Measurements from ENCODE around the gene PLCB4.

PLCB4 gene

GRCh38 chr20:9052136-9052535, 16.8 kb upstream of the PLCB4 start:
- no peaks in the 10 kb centered on the region for H3K9me2 ChIP-seq (replicated peaks; ENCODE audit: low read depth, low read length)
- H3K9ac ChIP-seq (ENCODE audit: low read depth, low read length, poor library complexity, severe bottlenecking), result peak overlapping the region; percentile 1
- peaks cover 4% of the 10 kb centered on the region; the same call in 1 of the 2 replicates for H3K9me3 ChIP-seq (ENCODE audit: insufficient read depth, low read depth, low read length)
- H3K27me3 ChIP-seq (ENCODE audit: insufficient read depth, low read length, poor library complexity, severe bottlenecking), result no peaks in the 10 kb centered on the region
- H4K20me1 ChIP-seq (ENCODE audit: insufficient read depth, low read length, poor library complexity, severe bottlenecking), result no peaks in the 10 kb centered on the region
- no peak overlapping the region for H3K4me3 ChIP-seq (ENCODE audit: low read length, poor library complexity, severe bottlenecking)
- peaks cover 7% of the 10 kb centered on the region for H3F3A ChIP-seq (ENCODE audit: low read depth)
- H3K36me3 ChIP-seq (ENCODE audit: insufficient read depth, low read length), result no peaks in the 10 kb centered on the region
- no peaks in the 10 kb centered on the region for H3K79me2 ChIP-seq (ENCODE audit: insufficient read depth, low read length)
- peaks cover 44% of the 10 kb centered on the region for H3K4me1 ChIP-seq (ENCODE audit: insufficient read depth, low read length, poor library complexity, severe bottlenecking)
- H2AFZ ChIP-seq (ENCODE audit: low read length), result no peak overlapping the region
- H3K4me2 ChIP-seq (ENCODE audit: low read depth, low read length, poor library complexity, severe bottlenecking), result no peak overlapping the region
- TF ChIP-seq CTCF (conservative IDR thresholded peaks at IDR 0.05; ENCODE audit: low read length), result no peak
- TF ChIP-seq EZH2phosphoT487 (IDR thresholded peaks at IDR 0.05; ENCODE audit: borderline replicate concordance), result no peak

- peaks cover 44% of the 10 kb centered on the region for H3K4me1 ChIP-seq (ENCODE audit: insufficient read depth, low read length, poor library complexity, severe bottlenecking)
- no peak for TF ChIP-seq CTCF (conservative IDR thresholded peaks at IDR 0.05; ENCODE audit: low read length)
- TF ChIP-seq EZH2phosphoT487 (IDR thresholded peaks at IDR 0.05; ENCODE audit: borderline replicate concordance), result no peak
- peak overlapping the region; percentile 59 for H3K9ac ChIP-seq (ENCODE audit: low read depth, low read length, poor library complexity, severe bottlenecking)
- H4K20me1 ChIP-seq (ENCODE audit: insufficient read depth, low read length, poor library complexity, severe bottlenecking), result no peaks in the 10 kb centered on the region
- no peaks in the 10 kb centered on the region for H3K9me2 ChIP-seq (replicated peaks; ENCODE audit: low read depth, low read length)
- H2AFZ ChIP-seq (ENCODE audit: low read length), result peak overlapping the region; percentile 44
- H3K9me3 ChIP-seq (ENCODE audit: insufficient read depth, low read depth, low read length), result peaks cover under 1% of the 10 kb centered on the region; the same call in 1 of the 2 replicates
- no peaks in the 10 kb centered on the region for H3K36me3 ChIP-seq (ENCODE audit: insufficient read depth, low read length)
- no peaks in the 10 kb centered on the region for H3K27me3 ChIP-seq (ENCODE audit: insufficient read depth, low read length, poor library complexity, severe bottlenecking)
- H3K4me3 ChIP-seq (ENCODE audit: low read length, poor library complexity, severe bottlenecking), result peak overlapping the region; percentile 63
- no peaks in the 10 kb centered on the region for H3K79me2 ChIP-seq (ENCODE audit: insufficient read depth, low read length)
- H3F3A ChIP-seq (ENCODE audit: low read depth), result peaks cover 7% of the 10 kb centered on the region
- peak overlapping the region; percentile 83 for H3K4me2 ChIP-seq (ENCODE audit: low read depth, low read length, poor library complexity, severe bottlenecking)
These were observed 15.8 kb upstream of the PLCB4 start for GRCh38 chr20:9053108-9053507.

- no peaks in the 10 kb centered on the region for H3K27me3 ChIP-seq (ENCODE audit: insufficient read depth, low read length, poor library complexity, severe bottlenecking)
These were observed 14.7 kb upstream of the PLCB4 start for GRCh38 chr20:9054176-9054575.

More at GRCh38 chr20:9054176-9054575, 14.7 kb upstream of the PLCB4 start:
- H2AFZ ChIP-seq (ENCODE audit: low read length), result no peak overlapping the region
- TF ChIP-seq CTCF (conservative IDR thresholded peaks at IDR 0.05; ENCODE audit: low read length) (no peak), EZH2phosphoT487 (IDR thresholded peaks at IDR 0.05; ENCODE audit: borderline replicate concordance) (no peak)
- peaks cover 44% of the 10 kb centered on the region for H3K4me1 ChIP-seq (ENCODE audit: insufficient read depth, low read length, poor library complexity, severe bottlenecking)
- H3K9ac ChIP-seq (ENCODE audit: low read depth, low read length, poor library complexity, severe bottlenecking), result peak overlapping the region; percentile 59
- no peak overlapping the region for H3K4me3 ChIP-seq (ENCODE audit: low read length, poor library complexity, severe bottlenecking)
- H4K20me1 ChIP-seq (ENCODE audit: insufficient read depth, low read length, poor library complexity, severe bottlenecking), result no peaks in the 10 kb centered on the region
- H3F3A ChIP-seq (ENCODE audit: low read depth), result peaks cover 7% of the 10 kb centered on the region
- no peaks in the 10 kb centered on the region for H3K36me3 ChIP-seq (ENCODE audit: insufficient read depth, low read length)
- H3K9me2 ChIP-seq (replicated peaks; ENCODE audit: low read depth, low read length), result no peaks in the 10 kb centered on the region
- peak overlapping the region; percentile 83 for H3K4me2 ChIP-seq (ENCODE audit: low read depth, low read length, poor library complexity, severe bottlenecking)
- H3K9me3 ChIP-seq (ENCODE audit: insufficient read depth, low read depth, low read length), result no peaks in the 10 kb centered on the region; the same call in 1 of the 2 replicates
- H3K79me2 ChIP-seq (ENCODE audit: insufficient read depth, low read length), result no peaks in the 10 kb centered on the region
